Endothelial cell of umbilical vein (primary cell): Measurements from ENCODE around the gene SCNM1. TPM values are rescaled to one million over a fixed set of nuclear protein-coding genes. Genes with fewer than 3 reads are reported as not detected.

Experiments
- BruUV-seq: library from RNA; stranded (reverse); fragments of 400-500 nt; replicated peaks from 2 replicates; lab custom pipeline; 2021; lab: Mats Ljungman, UMichigan
- CTCF ChIA-PET: fragments of 300-600, 350-600 bp; sonication (Branson Sonifier 250); formaldehyde crosslinking; loops from one replicate; lab custom pipeline; 2021; ENCODE audit warnings: antibody characterized with exemption, inconsistent platforms; lab: Charles Lee
- POLR2A ChIA-PET: fragments of 300-600, 350-600 bp; sonication (Branson Sonifier 250); formaldehyde crosslinking; loops from one replicate; lab custom pipeline; 2021; ENCODE audit warnings: antibody characterized with exemption, inconsistent platforms; lab: Charles Lee
- DNase-seq: peaks from one replicate; pipeline ENCODE4 v3.0.0-alpha.2; 2011; ENCODE audit warnings: low read depth, low spot score
- FAIRE-seq: peaks from 2 replicates; lab custom pipeline; 2011; peaks lifted over from hg19 to GRCh38; lab: Jason Lieb, UNC
- H2AFZ ChIP-seq: 2 replicates; pipeline ENCODE4 v1.6.0; 2012; ENCODE audit warnings: low read depth, low read length, control low read depth, inconsistent platforms
- H3K27ac ChIP-seq: 2 replicates; pipeline ENCODE4 v1.5.1; 2011; ENCODE audit warnings: low read depth, mild to moderate bottlenecking, control low read depth, low read length, moderate library complexity; ENCODE audit not compliant: insufficient read depth
- H3K27me3 ChIP-seq, 2 experiments: 2 replicates each; pipeline versions ENCODE4 v1.6.0 to v1.6.1; 2011; ENCODE audit warnings: low read length in 2 of 2, mixed read lengths in 1 of 2; ENCODE audit not compliant: control insufficient read depth in 2 of 2, insufficient read depth in 2 of 2
- H3K36me3 ChIP-seq, 2 experiments: 2 replicates in 1 of 2; 3 replicates in 1 of 2; pipeline ENCODE4 v1.5.1; 2011; ENCODE audit warnings: low read length in 2 of 2, mild to moderate bottlenecking in 1 of 2, moderate library complexity in 1 of 2; ENCODE audit not compliant: control insufficient read depth in 2 of 2, insufficient read depth in 2 of 2; ENCODE audit errors: extremely low read depth in 1 of 2
- H3K4me1 ChIP-seq: 3 replicates; pipeline ENCODE4 v1.5.1; 2011; ENCODE audit warnings: mild to moderate bottlenecking, low read length; ENCODE audit not compliant: control insufficient read depth, insufficient read depth; ENCODE audit errors: extremely low read depth
- H3K4me2 ChIP-seq: 2 replicates; pipeline ENCODE4 v1.6.1; 2011; ENCODE audit warnings: low read length, control low read depth, mixed read lengths; ENCODE audit not compliant: insufficient read depth
- H3K4me3 ChIP-seq, 3 experiments: fragments of 200-600 bp in 1 of 3; sonication (generic), shearing (Covaris generic) in 1 of 3; replicated peaks in 1 of 3; 2 replicates each; pipeline ENCODE4 v1.5.1; 2011 to 2016; ENCODE audit warnings: control low read depth in 3 of 3, low read length in 3 of 3, mild to moderate bottlenecking in 2 of 3, inconsistent platforms in 1 of 3, low read depth in 1 of 3, moderate library complexity in 1 of 3; ENCODE audit not compliant: insufficient read depth in 1 of 3
- H3K79me2 ChIP-seq: 2 replicates; pipeline ENCODE4 v1.6.0; 2012; ENCODE audit warnings: low read length, inconsistent platforms; ENCODE audit not compliant: control insufficient read depth, insufficient read depth
- H3K9ac ChIP-seq: replicated peaks from 2 replicates; pipeline ENCODE3; 2011; ENCODE audit warnings: low read length, control low read depth; ENCODE audit not compliant: insufficient read depth; ENCODE audit errors: extremely low read depth
- H3K9me1 ChIP-seq: replicated peaks from 3 replicates; pipeline ENCODE4 v1.6.0; 2011; ENCODE audit warnings: mild to moderate bottlenecking, low read length; ENCODE audit not compliant: control insufficient read depth, insufficient read depth; ENCODE audit errors: extremely low read depth
- H3K9me3 ChIP-seq: replicated peaks from 2 replicates; pipeline ENCODE4 v1.5.1; 2012; ENCODE audit warnings: low read length, inconsistent platforms; ENCODE audit not compliant: control insufficient read depth, insufficient read depth
- H4K20me1 ChIP-seq: replicated peaks from 2 replicates; pipeline ENCODE3; 2011; ENCODE audit warnings: mild to moderate bottlenecking, low read length; ENCODE audit not compliant: control insufficient read depth, insufficient read depth; ENCODE audit errors: extremely low read depth
- EZH2 ChIP-seq: IDR thresholded peaks from 2 replicates; pipeline ENCODE4 v1.6.1; 2012; ENCODE audit warnings: borderline replicate concordance, low read depth, mild to moderate bottlenecking, moderate library complexity, low read length, inconsistent platforms; ENCODE audit not compliant: severe bottlenecking
- FOS ChIP-seq: IDR thresholded peaks from 2 replicates; pipeline ENCODE4 v1.6.1; 2011; ENCODE audit warnings: mild to moderate bottlenecking, low read length, moderate library complexity, borderline replicate concordance; ENCODE audit not compliant: insufficient read depth
- GATA2 ChIP-seq: IDR thresholded peaks from 2 replicates; pipeline ENCODE4 v1.7.0; 2011; ENCODE audit warnings: low read depth, mild to moderate bottlenecking, moderate library complexity, mixed read lengths, low read length; ENCODE audit not compliant: insufficient read length, insufficient read depth
- JUN ChIP-seq: IDR thresholded peaks from 2 replicates; pipeline ENCODE4 v1.6.1; 2011; ENCODE audit warnings: borderline replicate concordance, low read depth; ENCODE audit not compliant: insufficient read length, insufficient read depth
- MYC ChIP-seq: IDR thresholded peaks from one replicate; pipeline ENCODE4 v1.6.1; 2011; ENCODE audit warnings: mild to moderate bottlenecking, low read depth, low read length
- POLR2A ChIP-seq: IDR thresholded peaks from 2 replicates; pipeline ENCODE4 v1.6.1; 2012; ENCODE audit warnings: low read depth, mild to moderate bottlenecking, control low read depth, low read length
- POLR2AphosphoS5 ChIP-seq: IDR thresholded peaks from 2 replicates; pipeline ENCODE4 v1.6.1; 2012; ENCODE audit warnings: low read depth, mild to moderate bottlenecking, control low read depth, low read length, moderate library complexity; ENCODE audit not compliant: insufficient read depth
- dilution Hi-C: fragments of 300-500 bp; cut with MboI; formaldehyde crosslinking; loops from one replicate; pipeline ENCODE4 v1.15.0; 2019; ENCODE audit warnings: low sequenced_read_pairs; ENCODE audit not compliant: extremely low pct_ligation_motif_present
- intact Hi-C: fragments of 100-400 bp; cut with micrococcal nuclease; formaldehyde crosslinking; loops from one replicate; pipeline ENCODE4 v1.10.0; 2022
- polyA plus RNA-seq, 4 experiments: library from polyadenylated mRNA; depleted of rRNA in 3 of 4; stranded (reverse) in 3 of 4; unstranded in 1 of 4; fragments of >200 nt; gene quantifications; 2 replicates each; pipeline versions ENCODE4 v1.2.1 to v1.2.3, GENCODE V29; 2011 to 2012; ENCODE audit warnings: missing spikeins in 1 of 4
- total RNA-seq: library from RNA; stranded (reverse); gene quantifications from 2 replicates; pipeline ENCODE4 v1.2.3, GENCODE V29; 2021
- TF ChIP-seq, protein P1 (sequence below), 2 donors: IDR thresholded peaks; 1 replicate in 1 of 2; 2 replicates in 1 of 2; pipeline ENCODE4 v1.5.1; 2011; ENCODE audit warnings: low read length in 2 of 2, mild to moderate bottlenecking in 2 of 2, moderate library complexity in 2 of 2, control low read depth in 1 of 2, inconsistent platforms in 1 of 2, low read depth in 1 of 2; ENCODE audit not compliant: insufficient read depth in 1 of 2; ENCODE audit errors: extremely low read depth in 1 of 2
- TF ChIP-seq, protein P2 (sequence below): IDR thresholded peaks from 2 replicates; pipeline ENCODE4 v1.6.1; 2011; ENCODE audit not compliant: insufficient read depth, insufficient read length

Gene SCNM1
- total and polyA plus RNA-seq, 2 donors (not counting 3 experiments of a cell fraction or from before 2014, with no cell fraction given): 17.3 to 43.1 TPM

DNA sequence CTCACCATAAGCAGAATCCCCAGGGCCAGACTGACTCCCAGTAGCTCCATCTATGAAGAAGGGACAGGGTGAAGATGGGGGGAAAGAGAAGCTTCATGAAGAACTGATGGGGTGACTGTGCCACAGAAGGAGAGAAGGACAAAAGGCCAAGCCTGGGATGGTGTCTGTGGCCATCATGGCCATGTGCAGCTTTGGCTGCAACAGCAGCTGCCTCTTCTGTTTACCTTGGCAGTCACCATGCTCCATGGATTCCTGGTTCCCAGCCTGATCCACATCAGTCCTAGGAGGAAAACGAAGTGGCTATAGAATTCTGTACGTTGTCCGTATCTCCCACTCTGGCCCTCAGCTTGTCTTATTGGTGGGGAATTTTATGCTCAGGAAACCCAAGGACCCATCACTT lies 31.5 kb upstream of the SCNM1 start:
- intact Hi-C loops (loop anchor here (1.0 kb wide), 1 partner anchor 10 kb away; no protein-coding TSS in a partner anchor), dilution Hi-C loops (no loop called here)
- Histone ChIP-seq H3K9me1 (no peaks in the 10 kb centered on the region), H3K27ac (no peak overlapping the region), H4K20me1 (no peaks in the 10 kb centered on the region), H3K79me2 (no peaks in the 10 kb centered on the region), H3K27me3 (no peaks in the 10 kb centered on the region), H3K4me3 (no peak overlapping the region), H3K9me3 (no peaks in the 10 kb centered on the region), H3K4me2 (no peak overlapping the region), H3K36me3 (peaks cover 2 to 52% of the 10 kb centered on the region in 2 experiments), H3K9ac (no peak overlapping the region), H3K4me1 (peaks cover 6% of the 10 kb centered on the region), H2AFZ (no peak overlapping the region)
- DNase-seq (no peak), FAIRE-seq (no peak)
- ChIA-PET POLR2A (no interaction called here), CTCF (interaction anchor here (0.7 to 6.6 kb wide), 3 partner anchors 21 to 35 kb away, joined by 3 to 53 read pairs (median 7); no protein-coding TSS in a partner anchor)
- TF ChIP-seq POLR2A: no peak
- TF ChIP-seq JUN: no peak
- no peak for TF ChIP-seq GATA2
- no peak for TF ChIP-seq MYC
- TF ChIP-seq, protein P1, sequence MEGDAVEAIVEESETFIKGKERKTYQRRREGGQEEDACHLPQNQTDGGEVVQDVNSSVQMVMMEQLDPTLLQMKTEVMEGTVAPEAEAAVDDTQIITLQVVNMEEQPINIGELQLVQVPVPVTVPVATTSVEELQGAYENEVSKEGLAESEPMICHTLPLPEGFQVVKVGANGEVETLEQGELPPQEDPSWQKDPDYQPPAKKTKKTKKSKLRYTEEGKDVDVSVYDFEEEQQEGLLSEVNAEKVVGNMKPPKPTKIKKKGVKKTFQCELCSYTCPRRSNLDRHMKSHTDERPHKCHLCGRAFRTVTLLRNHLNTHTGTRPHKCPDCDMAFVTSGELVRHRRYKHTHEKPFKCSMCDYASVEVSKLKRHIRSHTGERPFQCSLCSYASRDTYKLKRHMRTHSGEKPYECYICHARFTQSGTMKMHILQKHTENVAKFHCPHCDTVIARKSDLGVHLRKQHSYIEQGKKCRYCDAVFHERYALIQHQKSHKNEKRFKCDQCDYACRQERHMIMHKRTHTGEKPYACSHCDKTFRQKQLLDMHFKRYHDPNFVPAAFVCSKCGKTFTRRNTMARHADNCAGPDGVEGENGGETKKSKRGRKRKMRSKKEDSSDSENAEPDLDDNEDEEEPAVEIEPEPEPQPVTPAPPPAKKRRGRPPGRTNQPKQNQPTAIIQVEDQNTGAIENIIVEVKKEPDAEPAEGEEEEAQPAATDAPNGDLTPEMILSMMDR (IDR thresholded peaks at IDR 0.05; ENCODE audit: extremely low read depth in 1 of 2, insufficient read depth in 1 of 2, low read depth in 1 of 2, low read length in 2 of 2): no peak
- TF ChIP-seq POLR2AphosphoS5: no peak
- no peak for TF ChIP-seq FOS
- TF ChIP-seq EZH2: no peak
- TF ChIP-seq, protein P2, sequence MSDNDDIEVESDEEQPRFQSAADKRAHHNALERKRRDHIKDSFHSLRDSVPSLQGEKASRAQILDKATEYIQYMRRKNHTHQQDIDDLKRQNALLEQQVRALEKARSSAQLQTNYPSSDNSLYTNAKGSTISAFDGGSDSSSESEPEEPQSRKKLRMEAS: no peak
- BruUV-seq: no TSS peak
